Hematopoietic multipotent progenitor cell treated with erythropoietin and hydrocortisone succinate and interleukin-3 and kit ligand, for 15 days (in vitro differentiated cells): ENCODE results near the gene KIF17.

ENCODE experiments used
- DNase-seq: peaks from one replicate; pipeline ENCODE4 v3.0.0-alpha.2; 2015; ENCODE audit warnings: low spot score

The KIF17 gene

GRCh38 chr1:20710469-20711284, 7.1 kb downstream of the KIF17 start:
- no peak for DNase-seq

- DNase-seq: no peak
Measured at GRCh38 chr1:20709868-20710267, 7.9 kb downstream of the KIF17 start.

GRCh38 chr1:20708891-20709290, 8.9 kb downstream of the KIF17 start:
- no peak for DNase-seq

- DNase-seq: no peak
Measured at GRCh38 chr1:20708057-20708456, 9.8 kb downstream of the KIF17 start.

- DNase-seq: no peak
Measured at GRCh38 chr1:20706841-20707240, 11.0 kb downstream of the KIF17 start.

- no peak for DNase-seq
Measured at GRCh38 chr1:20705203-20705755, 12.5 kb downstream of the KIF17 start.

GRCh38 chr1:20704390-20705202, 13.2 kb downstream of the KIF17 start:
- no peak for DNase-seq

GRCh38 chr1:20703124-20703756, 14.6 kb downstream of the KIF17 start:
- no peak for DNase-seq

GRCh38 chr1:20702416-20702815, 15.4 kb downstream of the KIF17 start:
- no peak for DNase-seq

GRCh38 chr1:20701847-20702246, 16.0 kb downstream of the KIF17 start:
- no peak for DNase-seq

GRCh38 chr1:20701446-20701845, 16.4 kb downstream of the KIF17 start:
- DNase-seq: no peak

- no peak for DNase-seq
Measured at GRCh38 chr1:20700636-20701215, 17.1 kb downstream of the KIF17 start.

GRCh38 chr1:20699558-20699957, 18.2 kb downstream of the KIF17 start:
- no peak for DNase-seq

GRCh38 chr1:20698195-20698910, 19.5 kb downstream of the KIF17 start:
- DNase-seq: no peak

- DNase-seq: no peak
Measured at GRCh38 chr1:20697563-20697962, 20.2 kb downstream of the KIF17 start.

- DNase-seq: peak; percentile 79
Measured at GRCh38 chr1:20696397-20697333, 21.1 kb downstream of the KIF17 start.

GRCh38 chr1:20695515-20695914, 22.3 kb downstream of the KIF17 start:
- DNase-seq: no peak

GRCh38 chr1:20693623-20694022, 24.2 kb downstream of the KIF17 start:
- no peak for DNase-seq

GRCh38 chr1:20691872-20692271, 25.9 kb downstream of the KIF17 start:
- no peak for DNase-seq

- DNase-seq: no peak
Measured at GRCh38 chr1:20689645-20690056, 28.2 kb downstream of the KIF17 start.
